Measurements from ENCODE around the gene SMYD2.

DNA sequence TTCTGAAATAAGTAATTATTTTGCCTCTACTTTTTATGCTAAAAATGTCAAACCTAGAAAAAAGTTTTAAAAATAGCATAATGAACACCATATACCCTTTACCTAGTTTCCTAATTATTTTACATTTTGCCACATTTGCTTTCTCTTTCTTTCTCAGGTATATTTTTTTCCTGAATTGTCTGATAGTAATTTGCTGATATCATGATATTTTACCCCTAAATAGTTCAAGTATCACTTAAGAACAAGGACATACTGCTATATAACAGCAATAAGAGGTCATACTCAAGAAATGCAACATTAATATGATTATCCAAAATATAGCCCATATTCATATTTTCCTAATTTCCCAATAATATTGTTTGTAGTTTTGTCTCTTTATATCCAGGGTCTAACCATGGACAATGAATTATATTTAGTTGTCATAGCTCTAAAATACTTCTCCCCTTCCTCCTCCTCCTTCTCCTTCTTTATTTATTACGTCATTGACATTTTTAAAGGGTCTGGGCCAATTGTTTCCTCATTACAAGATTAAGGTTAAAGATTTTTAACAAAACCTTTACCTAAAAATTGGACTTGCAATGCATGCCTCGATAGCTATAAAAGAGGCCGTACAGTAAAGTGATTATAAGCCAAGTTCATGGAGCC lies 20.3 kb upstream of the SMYD2 start:
- TF ChIP-seq, protein P1, sequence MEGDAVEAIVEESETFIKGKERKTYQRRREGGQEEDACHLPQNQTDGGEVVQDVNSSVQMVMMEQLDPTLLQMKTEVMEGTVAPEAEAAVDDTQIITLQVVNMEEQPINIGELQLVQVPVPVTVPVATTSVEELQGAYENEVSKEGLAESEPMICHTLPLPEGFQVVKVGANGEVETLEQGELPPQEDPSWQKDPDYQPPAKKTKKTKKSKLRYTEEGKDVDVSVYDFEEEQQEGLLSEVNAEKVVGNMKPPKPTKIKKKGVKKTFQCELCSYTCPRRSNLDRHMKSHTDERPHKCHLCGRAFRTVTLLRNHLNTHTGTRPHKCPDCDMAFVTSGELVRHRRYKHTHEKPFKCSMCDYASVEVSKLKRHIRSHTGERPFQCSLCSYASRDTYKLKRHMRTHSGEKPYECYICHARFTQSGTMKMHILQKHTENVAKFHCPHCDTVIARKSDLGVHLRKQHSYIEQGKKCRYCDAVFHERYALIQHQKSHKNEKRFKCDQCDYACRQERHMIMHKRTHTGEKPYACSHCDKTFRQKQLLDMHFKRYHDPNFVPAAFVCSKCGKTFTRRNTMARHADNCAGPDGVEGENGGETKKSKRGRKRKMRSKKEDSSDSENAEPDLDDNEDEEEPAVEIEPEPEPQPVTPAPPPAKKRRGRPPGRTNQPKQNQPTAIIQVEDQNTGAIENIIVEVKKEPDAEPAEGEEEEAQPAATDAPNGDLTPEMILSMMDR (IDR thresholded peaks at IDR 0.05) = no peak
- no peak for TF ChIP-seq POLR2A (IDR thresholded peaks at IDR 0.05)
